DMS53 treated with DMSO at 0.1 percent for 48 hours (cell line): ENCODE data around the gene GBGT1.

Experiments
- DNase-seq: peaks from one replicate; lab custom pipeline; 2025; ENCODE audit not compliant: unreplicated experiment; lab: John Stamatoyannopoulos, UW

GBGT1 gene

DNA sequence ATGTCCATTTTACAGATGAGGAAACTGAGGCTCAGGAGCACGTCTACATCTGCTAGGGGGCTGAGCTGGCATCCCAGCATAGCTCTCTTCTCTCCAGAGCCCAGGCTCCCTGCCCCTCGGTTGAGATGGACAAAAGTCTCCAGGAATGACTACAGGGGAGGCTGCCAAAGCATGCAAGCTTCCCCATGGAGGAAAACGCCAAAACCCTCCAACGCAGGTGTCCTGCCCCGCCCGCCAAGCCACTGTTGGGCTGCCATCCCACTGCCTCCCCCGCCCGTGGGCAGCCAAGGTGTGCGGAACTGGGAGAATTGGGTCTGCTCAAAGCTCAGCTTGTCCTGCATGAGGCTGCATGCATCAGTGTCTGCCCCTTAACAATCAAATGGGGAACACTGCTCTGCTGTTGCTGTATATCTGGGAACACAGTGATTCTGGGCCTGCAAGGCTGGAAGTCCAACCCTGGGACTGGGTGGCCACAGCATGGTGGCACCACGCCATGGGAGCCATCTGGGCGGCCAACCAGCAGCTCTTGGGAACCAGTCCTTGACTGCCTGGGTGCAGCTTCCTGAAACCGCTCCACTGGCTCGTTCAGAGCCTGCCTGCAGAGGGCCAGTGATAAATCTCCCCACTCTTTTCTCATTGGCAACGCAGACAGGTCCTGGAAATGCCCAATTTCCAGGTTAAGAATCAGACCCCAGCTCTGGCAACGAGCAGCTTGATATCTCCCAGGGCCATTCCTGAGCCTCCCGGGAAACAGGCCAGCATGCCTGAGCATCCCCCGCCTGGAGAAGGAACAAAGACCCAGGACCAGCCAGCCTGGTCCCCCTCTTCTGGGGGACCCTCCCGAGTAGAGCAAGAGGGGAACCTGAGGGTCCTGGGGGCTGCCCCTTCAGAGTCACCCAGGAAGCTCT lies 46.2 kb downstream of the GBGT1 start:
- no peak for DNase-seq

- DNase-seq: no peak
These were observed 47.1 kb downstream of the GBGT1 start for GRCh38 chr9:133116346-133117231.

DNA sequence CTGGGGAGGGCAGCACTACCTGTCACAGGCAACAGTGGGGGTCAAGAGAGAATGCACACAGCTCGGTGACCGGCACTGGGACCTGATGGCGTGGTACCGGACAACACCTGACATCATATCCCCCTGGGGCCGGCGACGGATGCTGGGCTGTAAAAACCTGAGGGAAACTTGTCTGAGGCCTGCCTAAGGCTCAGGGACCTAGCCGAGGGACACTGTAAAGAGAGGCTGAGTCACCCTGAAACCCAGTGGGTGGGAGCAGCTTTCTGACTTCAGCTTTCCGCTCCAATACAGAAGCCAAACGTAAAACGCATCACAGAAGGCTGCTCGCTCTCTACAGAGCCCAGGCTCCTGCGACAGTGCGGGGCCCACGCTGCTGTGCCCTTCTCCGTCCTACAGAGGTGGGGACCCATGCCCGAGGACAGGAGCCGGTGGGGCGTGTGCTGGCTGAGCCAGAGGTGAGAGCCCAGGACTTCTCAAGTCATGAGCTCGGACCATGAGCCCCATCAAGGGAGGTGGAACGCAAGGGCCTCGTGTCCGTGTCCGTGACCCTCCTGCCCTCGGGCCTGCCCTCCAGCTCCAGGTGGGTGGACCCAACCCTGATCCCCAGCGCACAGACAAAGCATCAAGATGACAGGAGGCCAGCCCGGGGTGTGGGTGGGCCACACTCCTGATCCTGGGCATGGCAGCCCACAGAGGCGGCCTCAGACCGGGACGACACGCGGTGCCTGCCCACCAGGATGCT lies 47.9 kb downstream of the GBGT1 start:
- no peak for DNase-seq

DNA sequence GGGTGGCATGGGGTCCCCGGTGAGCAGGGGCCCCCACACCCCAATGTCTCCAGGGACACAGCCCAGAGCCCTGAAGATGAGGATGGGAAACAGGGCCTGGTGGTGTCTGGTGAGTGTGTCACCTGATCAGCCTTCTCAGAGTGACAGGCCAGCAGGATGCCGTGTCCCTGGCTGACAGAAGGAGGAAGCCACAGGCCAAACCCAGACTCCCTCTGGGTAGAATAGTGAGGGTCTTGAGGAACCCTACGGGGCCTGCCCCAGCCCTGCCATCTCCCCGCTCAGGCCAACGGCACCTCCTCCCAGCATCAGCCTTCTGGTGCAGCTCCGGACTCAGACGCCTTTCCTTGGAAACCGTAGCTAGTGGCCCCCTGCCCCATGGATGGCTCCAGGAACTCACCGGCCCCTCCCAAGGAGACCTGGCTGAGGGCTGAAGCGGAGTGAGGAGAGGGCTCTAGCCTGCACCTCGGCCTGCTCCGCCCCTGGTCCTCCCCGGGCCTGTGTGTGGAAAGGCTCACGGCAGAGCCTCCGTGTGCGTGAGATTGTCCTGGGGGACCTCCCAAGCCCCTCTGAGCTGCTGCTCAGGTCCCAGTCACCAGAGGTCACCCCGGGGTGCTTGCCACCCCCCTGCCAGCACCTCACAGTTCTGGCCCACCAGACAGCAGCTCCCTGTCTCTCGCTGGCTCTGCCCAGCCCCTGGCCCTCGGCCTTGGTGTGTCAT lies 48.7 kb downstream of the GBGT1 start:
- DNase-seq: no peak

DNA sequence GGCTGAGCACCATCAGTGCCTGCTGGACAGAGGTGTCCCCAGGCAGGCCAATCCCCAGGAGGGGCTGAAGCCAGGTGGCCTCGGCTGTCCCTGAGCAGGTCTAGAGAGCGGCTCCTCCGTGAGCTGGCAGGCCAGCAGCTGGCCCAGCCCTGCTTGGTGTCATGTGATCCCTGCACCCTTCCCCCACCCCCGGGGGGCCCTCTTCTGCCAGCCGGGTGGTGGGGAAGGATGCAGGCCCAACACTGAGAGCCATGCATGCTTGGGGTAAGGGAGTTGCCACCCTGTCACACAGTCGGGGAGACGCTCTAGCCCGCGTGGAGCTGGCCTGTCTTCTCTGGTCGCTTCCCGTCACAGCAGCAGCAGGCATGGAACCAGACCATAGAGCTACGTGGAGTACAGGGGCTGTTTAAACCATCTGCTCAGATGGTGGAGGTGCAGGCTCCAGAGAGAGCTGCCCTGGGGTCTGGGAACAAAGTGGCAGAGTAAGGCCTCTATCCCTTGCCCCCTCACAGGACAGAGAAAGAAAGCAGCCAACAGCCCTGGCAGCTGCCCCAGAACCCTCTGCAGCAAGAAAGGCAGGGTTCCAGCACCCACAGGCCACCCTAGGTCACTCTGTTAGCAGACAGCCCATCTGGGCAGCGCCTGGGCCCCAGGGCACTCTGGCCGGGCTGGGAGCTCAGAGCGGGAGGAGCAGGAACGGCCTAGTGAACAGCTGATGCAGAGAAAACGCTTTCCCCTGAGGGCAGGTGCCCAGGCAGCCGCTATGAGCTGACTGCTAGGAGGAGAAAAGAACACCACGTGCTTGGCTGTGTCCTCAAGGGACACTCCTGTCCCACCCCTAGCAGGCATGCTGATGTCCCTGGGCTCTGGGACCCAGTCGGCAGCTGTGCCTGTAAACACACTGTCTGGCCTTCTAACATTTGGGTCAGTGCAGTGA lies 49.5 kb downstream of the GBGT1 start:
- DNase-seq: no peak

DNA sequence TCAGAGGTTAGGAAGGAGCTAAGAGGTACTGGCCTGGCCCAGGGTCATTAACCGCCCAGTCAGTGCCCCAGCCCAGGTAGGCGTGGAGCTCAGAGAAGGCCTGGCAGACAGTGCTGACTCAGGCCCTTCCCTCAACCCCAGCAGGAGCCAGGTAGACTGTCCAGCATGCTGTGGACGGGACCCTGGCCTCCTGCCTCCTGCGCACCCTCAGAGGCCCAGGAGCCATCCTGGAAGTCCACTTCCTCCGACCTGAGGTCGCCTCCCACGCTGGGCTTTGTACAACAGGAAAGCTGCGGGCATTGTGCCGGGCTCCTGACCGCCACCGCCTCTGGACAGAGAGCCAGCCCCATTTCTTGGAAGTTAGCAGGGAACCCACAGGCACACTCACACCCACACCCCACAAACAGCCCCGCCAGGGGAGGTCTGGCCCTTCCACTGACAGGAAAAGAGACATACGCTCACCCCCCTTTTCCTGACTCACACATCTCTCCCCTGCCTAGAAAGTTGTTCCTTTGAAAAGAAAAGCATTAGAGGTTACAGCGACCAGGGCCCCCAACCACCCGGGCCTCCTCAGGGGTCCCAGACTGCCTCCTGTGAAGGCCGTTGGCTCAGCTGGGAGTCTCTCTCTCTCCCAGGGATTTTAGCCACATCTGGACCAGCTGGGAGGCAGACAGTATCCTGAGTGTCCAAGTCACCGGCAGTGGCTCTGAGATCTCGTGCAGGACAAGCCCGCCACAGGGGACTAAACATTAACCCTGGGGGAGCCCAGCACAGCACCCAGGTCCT lies 50.4 kb downstream of the GBGT1 start:
- DNase-seq: no peak

DNA sequence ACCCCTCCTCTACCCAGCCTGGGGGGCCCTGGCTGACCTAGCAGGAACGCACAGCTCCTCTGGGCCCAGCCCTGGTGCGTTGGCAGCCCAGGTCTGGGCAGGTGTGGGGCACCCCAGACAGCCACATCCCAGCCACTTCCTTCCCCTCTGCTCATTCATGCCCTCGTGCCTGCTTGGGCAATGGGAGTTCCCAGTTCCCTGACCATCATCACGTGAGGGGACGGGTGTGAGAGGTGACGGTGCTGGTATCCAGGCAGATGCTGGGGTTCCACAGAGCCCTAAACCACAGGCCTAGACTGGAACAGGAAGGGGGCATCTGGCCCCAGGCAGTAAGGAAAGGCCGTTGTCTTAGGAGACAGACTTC lies 51.1 kb downstream of the GBGT1 start:
- no peak for DNase-seq

DNA sequence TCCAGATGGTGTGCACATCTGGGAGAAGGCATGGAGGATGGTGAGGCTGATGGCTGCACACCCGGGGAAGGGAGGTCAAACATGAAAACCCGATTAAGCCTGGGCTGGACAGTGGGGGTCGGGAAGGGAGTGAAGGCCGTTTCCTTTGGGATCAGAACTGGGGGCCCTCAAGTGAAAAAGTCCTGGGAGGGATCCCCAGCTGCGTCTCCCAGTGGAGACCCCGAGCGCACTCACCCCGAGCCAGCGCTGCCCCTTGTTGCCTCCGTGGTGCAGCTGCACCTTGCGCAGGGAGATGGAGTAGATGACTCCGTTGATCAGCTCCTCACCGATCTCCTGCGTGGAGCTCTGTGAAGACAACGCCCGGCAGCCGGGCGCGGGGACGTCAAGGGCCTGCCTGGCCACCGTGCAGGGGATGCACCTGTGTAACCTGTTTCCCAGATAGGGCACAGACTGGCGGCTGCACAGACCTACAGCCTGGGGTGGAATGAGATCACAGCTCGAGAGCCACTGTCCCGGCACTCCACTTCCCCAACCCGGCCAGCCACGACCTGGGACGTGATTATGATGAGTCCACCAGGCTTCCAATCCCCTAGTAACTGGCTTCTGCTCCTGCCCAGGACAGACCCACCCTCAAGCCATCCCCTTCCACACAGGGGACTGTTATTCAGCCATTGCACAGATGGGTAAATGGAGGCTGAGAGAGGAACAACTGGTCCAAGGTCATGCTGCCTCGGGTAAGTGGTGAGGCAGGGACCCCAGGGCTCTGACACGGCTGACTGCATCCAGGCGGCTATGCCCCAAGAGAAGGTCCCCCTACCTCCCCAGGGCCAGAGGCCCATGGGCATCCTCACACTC lies 51.7 kb downstream of the GBGT1 start:
- DNase-seq: no peak

DNA sequence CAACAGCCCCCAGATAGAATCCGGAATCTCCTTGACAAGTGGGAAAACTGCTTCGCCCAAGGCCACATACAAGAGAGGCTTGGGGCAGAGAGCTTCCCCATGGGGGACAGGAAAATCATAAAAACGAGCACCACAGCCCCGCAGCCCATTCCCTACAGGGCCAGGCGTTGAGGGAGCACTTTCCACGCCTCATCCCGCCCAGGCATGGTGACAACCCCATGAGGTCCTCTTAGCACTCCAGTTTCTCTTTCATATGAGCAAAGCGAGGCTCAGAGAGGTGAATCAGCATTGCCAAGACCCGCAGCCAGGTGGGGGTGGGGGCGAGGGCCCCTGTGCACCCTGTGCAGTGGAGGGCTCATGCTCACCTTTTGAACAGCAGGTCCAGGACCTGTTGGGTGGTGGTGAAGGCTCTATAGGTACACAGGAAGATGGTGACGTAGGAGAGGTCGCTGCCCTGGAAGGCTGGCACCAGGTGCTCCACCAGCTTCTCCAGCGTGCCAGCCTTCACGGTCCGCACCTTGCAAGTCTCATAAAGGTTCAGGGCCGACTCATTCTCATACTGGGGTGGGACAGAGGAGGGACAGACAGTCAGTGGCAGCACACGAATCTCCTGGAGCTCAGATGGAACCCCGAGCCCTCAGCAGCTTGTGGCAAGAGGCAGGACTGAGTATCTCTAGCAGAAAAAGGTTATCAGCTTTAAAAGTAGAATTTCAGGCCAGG lies 53.6 kb downstream of the GBGT1 start:
- no peak for DNase-seq

DNA sequence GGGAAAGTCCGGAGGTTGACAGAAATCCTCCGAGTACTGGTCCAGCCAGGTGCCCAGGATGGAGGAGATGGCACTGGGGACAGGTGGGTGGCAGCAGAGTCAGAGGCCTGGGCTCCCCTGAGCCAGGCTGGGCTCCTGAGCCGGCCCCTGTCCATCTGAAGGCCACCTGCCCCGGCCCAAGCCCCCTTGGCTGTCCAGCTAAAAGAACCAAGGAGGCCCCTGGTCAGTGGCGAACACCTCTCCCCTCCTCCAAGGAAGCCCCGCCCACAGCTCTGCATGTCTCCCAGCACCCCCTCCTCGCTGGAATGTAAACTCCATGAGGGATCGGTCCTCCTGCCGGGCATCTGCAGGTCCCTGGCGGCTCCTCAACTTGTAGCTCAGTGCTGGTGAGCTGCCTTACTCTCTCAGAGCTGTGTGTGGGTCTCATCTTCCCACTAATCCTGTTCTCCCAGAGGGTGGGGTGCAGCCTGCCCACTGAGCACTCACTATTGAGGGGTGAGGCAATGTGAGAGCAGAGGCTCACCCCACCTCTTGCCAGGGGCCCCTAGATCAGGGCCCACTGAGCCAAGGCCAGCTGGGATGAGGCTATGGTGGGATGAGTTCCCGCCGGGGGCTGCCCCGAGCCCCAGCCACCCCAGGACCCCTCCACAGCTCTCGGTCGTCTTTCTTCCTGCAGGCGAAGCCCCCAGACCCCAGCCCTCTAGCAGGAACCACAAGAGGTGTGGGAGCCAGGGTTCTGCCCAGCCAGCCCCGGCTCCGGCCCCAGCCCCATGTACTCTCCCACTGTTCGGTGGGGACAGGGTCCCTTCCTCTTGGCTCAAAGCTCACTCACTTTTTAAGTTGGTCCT lies 54.7 kb downstream of the GBGT1 start:
- no peak for DNase-seq

GRCh38 chr9:133107961-133108793 lies 55.5 kb downstream of the GBGT1 start:
- no peak for DNase-seq

DNA sequence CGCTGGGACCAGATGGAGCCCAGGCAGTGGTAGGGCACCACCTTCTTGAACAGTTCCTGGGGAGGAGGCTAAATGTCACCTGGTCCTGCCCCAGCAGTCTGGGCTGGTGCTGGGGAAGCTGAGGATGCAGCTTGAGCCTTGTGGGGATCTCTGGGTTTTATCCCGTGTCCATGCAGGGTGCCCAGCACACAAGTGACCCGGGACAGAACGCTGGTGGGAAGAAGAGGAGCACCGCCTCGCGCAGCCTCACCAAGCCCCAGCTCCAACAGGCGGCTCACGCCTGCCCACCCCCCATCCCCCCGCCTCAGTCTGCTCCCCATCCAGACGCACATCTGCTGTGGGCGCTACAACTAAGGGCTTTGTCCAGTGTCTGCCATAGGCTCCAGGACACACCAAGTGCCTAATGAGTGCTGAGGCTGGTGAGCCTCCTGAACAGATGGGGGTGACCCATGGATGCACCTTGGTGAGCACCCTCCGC lies 56.4 kb downstream of the GBGT1 start:
- DNase-seq: no peak

- no peak for DNase-seq
These were observed 57.0 kb downstream of the GBGT1 start for GRCh38 chr9:133106511-133107244.

- DNase-seq: no peak
These were observed 58.3 kb downstream of the GBGT1 start for GRCh38 chr9:133105461-133105770.
